HCT116 (cell line): ENCODE results near the gene HIPK3.

Experiments
- CTCF ChIP-seq, 3 experiments: fragments of 200-600 bp in 1 of 3; sonication (generic) in 1 of 3; IDR thresholded peaks in 2 of 3; conservative IDR thresholded peaks in 1 of 3; 2 replicates each; pipeline ENCODE4 v1.5.1; 2012 to 2017; ENCODE audit warnings: low read depth in 2 of 3, low read length in 2 of 3, antibody characterized with exemption in 1 of 3, borderline replicate concordance in 1 of 3, control low read depth in 1 of 3, mild to moderate bottlenecking in 1 of 3, mixed read lengths in 1 of 3, mixed run types in 1 of 3, moderate library complexity in 1 of 3; ENCODE audit not compliant: insufficient read depth in 1 of 3
- EZH2phosphoT487 ChIP-seq: fragments of 200-600 bp; IDR thresholded peaks from 2 replicates; pipeline ENCODE4 v1.6.1; 2018; ENCODE audit warnings: antibody characterized with exemption, borderline replicate concordance
- POLR2A ChIP-seq: IDR thresholded peaks from 2 replicates; pipeline ENCODE4 v1.7.0; 2011; ENCODE audit warnings: borderline replicate concordance; ENCODE audit not compliant: insufficient read depth, insufficient read length; ENCODE audit errors: extremely low read depth
- SIN3A ChIP-seq: IDR thresholded peaks from 2 replicates; pipeline ENCODE4 v1.6.1; 2012; ENCODE audit warnings: low read depth
- SP1 ChIP-seq: IDR thresholded peaks from 2 replicates; pipeline ENCODE4 v1.6.1; 2012; ENCODE audit warnings: low read depth

GRCh38 chr11:33375688-33376311, 118.6 kb downstream of the HIPK3 start, which contains the start of gene KIAA1549L:
- no peak for TF ChIP-seq CTCF (IDR thresholded peaks at IDR 0.05 in 2 of 3, conservative IDR thresholded peaks at IDR 0.05 in 1 of 3; ENCODE audit: borderline replicate concordance in 1 of 3, insufficient read depth in 1 of 3, low read depth in 2 of 3, low read length in 2 of 3)
- no peak for TF ChIP-seq POLR2A
- TF ChIP-seq SP1: no peak
- no peak for TF ChIP-seq SIN3A
- no peak for TF ChIP-seq EZH2phosphoT487
